OCI-LY7 (cell line): Measurements from ENCODE around the gene KLHL3. TPM values are rescaled to one million over a fixed set of nuclear protein-coding genes. Genes with fewer than 3 reads are reported as not detected.

ENCODE experiments used
- BruUV-seq: library from RNA; stranded (reverse); fragments of 400-500 nt; replicated peaks from 2 replicates; lab custom pipeline; 2021; lab: Mats Ljungman, UMichigan
- CTCF ChIA-PET: fragments of 300-600 bp; sonication (Branson Sonifier 250); formaldehyde crosslinking; loops from one replicate; lab custom pipeline; 2022; ENCODE audit warnings: antibody characterized with exemption; ENCODE audit not compliant: unreplicated experiment; lab: Charles Lee
- POLR2A ChIA-PET: fragments of 300-600 bp; sonication (Branson Sonifier 250); formaldehyde crosslinking; loops from one replicate; lab custom pipeline; 2022; ENCODE audit warnings: antibody characterized with exemption; lab: Charles Lee
- DNase-seq: peaks from one replicate; pipeline ENCODE4 v3.0.0-alpha.2; 2015; ENCODE audit warnings: low spot score
- H2AFZ ChIP-seq: fragments of 200-600 bp; sonication (generic), shearing (Covaris generic); 2 replicates; pipeline ENCODE4 v1.6.1; 2014; ENCODE audit warnings: mild to moderate bottlenecking, antibody characterized with exemption, low read length, moderate library complexity
- H3K27ac ChIP-seq: fragments of 200-600 bp; sonication (generic); 2 replicates; pipeline ENCODE4 v1.5.1; 2014; ENCODE audit warnings: mixed run types, low read depth, mild to moderate bottlenecking, moderate library complexity, low read length, inconsistent platforms; ENCODE audit not compliant: poor library complexity, severe bottlenecking
- H3K36me3 ChIP-seq: fragments of 200-600 bp; sonication (generic); 2 replicates; pipeline ENCODE4 v1.6.1; 2014; ENCODE audit warnings: mild to moderate bottlenecking, antibody characterized with exemption, low read length, moderate library complexity, mixed read lengths; ENCODE audit not compliant: insufficient read depth
- H3K4me1 ChIP-seq: fragments of 200-600 bp; sonication (generic); 2 replicates; pipeline ENCODE4 v1.5.1; 2014; ENCODE audit warnings: mild to moderate bottlenecking, low read length; ENCODE audit not compliant: insufficient read depth, poor library complexity, severe bottlenecking
- H3K4me2 ChIP-seq: fragments of 200-600 bp; sonication (generic); 2 replicates; pipeline ENCODE4 v1.6.1; 2014; ENCODE audit warnings: mild to moderate bottlenecking, low read length
- H3K4me3 ChIP-seq: fragments of 200-600 bp; sonication (generic); 2 replicates; pipeline ENCODE4 v1.5.1; 2014; ENCODE audit warnings: mild to moderate bottlenecking, low read depth, low read length; ENCODE audit not compliant: poor library complexity, severe bottlenecking
- H3K79me2 ChIP-seq: fragments of 200-600 bp; sonication (generic); 2 replicates; pipeline ENCODE4 v1.6.1; 2016; ENCODE audit warnings: low read depth, mild to moderate bottlenecking, low read length, moderate library complexity, mixed read lengths; ENCODE audit not compliant: insufficient read depth
- H3K9me2 ChIP-seq: fragments of 200-600 bp; sonication (generic); 2 replicates; pipeline ENCODE4 v1.6.1; 2016; ENCODE audit warnings: mild to moderate bottlenecking, low read length, mixed read lengths; ENCODE audit not compliant: insufficient read depth
- H3K9me3 ChIP-seq: fragments of 200-600 bp; sonication (generic); 2 replicates; pipeline ENCODE4 v1.6.1; 2014; ENCODE audit warnings: mild to moderate bottlenecking, mixed run types, low read length, mixed read lengths
- H4K20me1 ChIP-seq: fragments of 200-600 bp; sonication (generic); 2 replicates; pipeline ENCODE4 v1.6.1; 2014; ENCODE audit warnings: mild to moderate bottlenecking, antibody characterized with exemption, low read length, moderate library complexity, mixed read lengths; ENCODE audit not compliant: insufficient read depth
- EZH2phosphoT487 ChIP-seq: fragments of 200-600 bp; sonication (generic); IDR thresholded peaks from 2 replicates; pipeline ENCODE4 v1.6.1; 2018; ENCODE audit warnings: low read depth, borderline replicate concordance, mild to moderate bottlenecking, mixed run types, antibody characterized with exemption, low read length, moderate library complexity, mixed read lengths
- intact Hi-C: fragments of 100-400 bp; cut with micrococcal nuclease; formaldehyde crosslinking; loops from one replicate; pipeline ENCODE4 v1.10.0; 2022; ENCODE audit not compliant: unreplicated experiment
- microRNA-seq: library from miRNA; unstranded; fragments of <30 nt; microRNA quantifications from one replicate; pipeline ENCODE4 v1.2.0, GENCODE V29; 2022; ENCODE audit warnings: borderline replicate concordance
- small RNA-seq: library from RNA; depleted of rRNA; stranded (forward); fragments of <200 nt; gene quantifications from one replicate; pipeline ENCODE3, GENCODE V24; 2014
- total RNA-seq, 2 experiments: library from RNA; depleted of rRNA in 1 of 2; stranded (reverse); fragments of >200 nt in 1 of 2; shearing (Covaris generic) in 1 of 2; gene quantifications; 2 replicates each; pipeline ENCODE4 v1.2.3, GENCODE V29; 2014 to 2022
- TF ChIP-seq, protein P1 (sequence below): fragments of 200-600 bp; sonication (generic); conservative IDR thresholded peaks from 2 replicates; pipeline ENCODE4 v1.5.1; 2014; ENCODE audit warnings: mild to moderate bottlenecking, antibody characterized with exemption, low read length, moderate library complexity, mixed read lengths

The KLHL3 gene
- total RNA-seq, 2 experiments from 2014 or later = 0.28 to 6.2 TPM

GRCh38 chr5:137572042-137572695 lies 163.7 kb downstream of the KLHL3 start:
- no peaks in the 10 kb centered on the region for H3K4me1 ChIP-seq
- H3K4me3 ChIP-seq = no peak overlapping the region
- intact Hi-C loops = no loop called here
- H3K27ac ChIP-seq = no peak overlapping the region
- H3K4me2 ChIP-seq = no peak overlapping the region
- TF ChIP-seq, protein P1, sequence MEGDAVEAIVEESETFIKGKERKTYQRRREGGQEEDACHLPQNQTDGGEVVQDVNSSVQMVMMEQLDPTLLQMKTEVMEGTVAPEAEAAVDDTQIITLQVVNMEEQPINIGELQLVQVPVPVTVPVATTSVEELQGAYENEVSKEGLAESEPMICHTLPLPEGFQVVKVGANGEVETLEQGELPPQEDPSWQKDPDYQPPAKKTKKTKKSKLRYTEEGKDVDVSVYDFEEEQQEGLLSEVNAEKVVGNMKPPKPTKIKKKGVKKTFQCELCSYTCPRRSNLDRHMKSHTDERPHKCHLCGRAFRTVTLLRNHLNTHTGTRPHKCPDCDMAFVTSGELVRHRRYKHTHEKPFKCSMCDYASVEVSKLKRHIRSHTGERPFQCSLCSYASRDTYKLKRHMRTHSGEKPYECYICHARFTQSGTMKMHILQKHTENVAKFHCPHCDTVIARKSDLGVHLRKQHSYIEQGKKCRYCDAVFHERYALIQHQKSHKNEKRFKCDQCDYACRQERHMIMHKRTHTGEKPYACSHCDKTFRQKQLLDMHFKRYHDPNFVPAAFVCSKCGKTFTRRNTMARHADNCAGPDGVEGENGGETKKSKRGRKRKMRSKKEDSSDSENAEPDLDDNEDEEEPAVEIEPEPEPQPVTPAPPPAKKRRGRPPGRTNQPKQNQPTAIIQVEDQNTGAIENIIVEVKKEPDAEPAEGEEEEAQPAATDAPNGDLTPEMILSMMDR = no peak
- no peak for TF ChIP-seq EZH2phosphoT487
- no peaks in the 10 kb centered on the region for H3K9me2 ChIP-seq
- BruUV-seq = no TSS peak
- no peaks in the 10 kb centered on the region; the same call in 1 of the 2 replicates for H3K9me3 ChIP-seq
- H4K20me1 ChIP-seq = no peaks in the 10 kb centered on the region
- H3K79me2 ChIP-seq = no peaks in the 10 kb centered on the region
- CTCF ChIA-PET = no interaction called here
- POLR2A ChIA-PET = no interaction called here
- no peaks in the 10 kb centered on the region for H3K36me3 ChIP-seq
- no peak for DNase-seq
- H2AFZ ChIP-seq = no peak overlapping the region

GRCh38 chr5:137570070-137570469 lies 165.8 kb downstream of the KLHL3 start:
- POLR2A ChIA-PET = interaction anchor here (0.7 kb wide), 1 partner anchor 26 kb away, joined by 4 read pairs; no protein-coding TSS in a partner anchor

More at GRCh38 chr5:137570070-137570469, 165.8 kb downstream of the KLHL3 start:
- H3K9me3 ChIP-seq = no peaks in the 10 kb centered on the region
- no peak overlapping the region for H3K4me3 ChIP-seq
- CTCF ChIA-PET = no interaction called here
- intact Hi-C loops = no loop called here
- BruUV-seq = no TSS peak
- H2AFZ ChIP-seq = no peak overlapping the region
- H4K20me1 ChIP-seq = no peaks in the 10 kb centered on the region
- no peak overlapping the region for H3K27ac ChIP-seq
- H3K4me2 ChIP-seq = no peak overlapping the region
- no peaks in the 10 kb centered on the region for H3K36me3 ChIP-seq
- H3K9me2 ChIP-seq = no peaks in the 10 kb centered on the region
- DNase-seq = no peak
- no peaks in the 10 kb centered on the region for H3K4me1 ChIP-seq
- TF ChIP-seq EZH2phosphoT487 = no peak
- TF ChIP-seq, protein P1 = no peak
- H3K79me2 ChIP-seq = no peaks in the 10 kb centered on the region

Small RNA genes lying within 50 kb of the gene (microRNA-seq; reads per million reads assigned to microRNA genes)
- 470 reads per million, percentile 76 among the genes with 10 or more reads in this experiment for gene MIR874

Small RNA genes lying within 50 kb of the gene (small RNA-seq; reads per million reads assigned to genes)
- gene MIR874 = not detected

Other genes with a start within 250 kb of the KLHL3 start
- 1.5 TPM in 1 of 2 replicates, not detected in the other for gene SPOCK1, start 236.8 kb downstream of the KLHL3 start, total RNA-seq (2014; rRNA removed; shearing (Covaris generic))
- gene SPOCK1, start 236.8 kb downstream of the KLHL3 start, total RNA-seq (2022) = 0.29 and 0.30 TPM in 2 replicates
- gene HNRNPA0, start 18.3 kb upstream of the KLHL3 start, total RNA-seq (2014; rRNA removed; shearing (Covaris generic)) = 20.6 and 25.8 TPM in 2 replicates
- 46.0 and 50.3 TPM in 2 replicates for gene HNRNPA0, start 18.3 kb upstream of the KLHL3 start, total RNA-seq (2022)
- 0.28 TPM in 1 of 2 replicates, not detected in the other for gene MYOT, start 131.8 kb upstream of the KLHL3 start, total RNA-seq (2014; rRNA removed; shearing (Covaris generic))
- gene MYOT, start 131.8 kb upstream of the KLHL3 start, total RNA-seq (2022) = not detected in 2 replicates
- gene PKD2L2, start 153.4 kb upstream of the KLHL3 start, total RNA-seq (2014; rRNA removed; shearing (Covaris generic)) = not detected in 2 replicates
- not detected in 2 replicates for gene PKD2L2, start 153.4 kb upstream of the KLHL3 start, total RNA-seq (2022)